SHP77 treated with DMSO at 0.1 percent for 48 hours (cell line): ENCODE results near the gene AGPAT2.
"Not testable (repeated sequence)": the region's sequence is repeated elsewhere in the genome, so short reads cannot be mapped to it uniquely, and the experiment has no call there.

Experiments
- DNase-seq: peaks from one replicate; lab custom pipeline; 2025; lab: John Stamatoyannopoulos, UW

Gene AGPAT2

DNA sequence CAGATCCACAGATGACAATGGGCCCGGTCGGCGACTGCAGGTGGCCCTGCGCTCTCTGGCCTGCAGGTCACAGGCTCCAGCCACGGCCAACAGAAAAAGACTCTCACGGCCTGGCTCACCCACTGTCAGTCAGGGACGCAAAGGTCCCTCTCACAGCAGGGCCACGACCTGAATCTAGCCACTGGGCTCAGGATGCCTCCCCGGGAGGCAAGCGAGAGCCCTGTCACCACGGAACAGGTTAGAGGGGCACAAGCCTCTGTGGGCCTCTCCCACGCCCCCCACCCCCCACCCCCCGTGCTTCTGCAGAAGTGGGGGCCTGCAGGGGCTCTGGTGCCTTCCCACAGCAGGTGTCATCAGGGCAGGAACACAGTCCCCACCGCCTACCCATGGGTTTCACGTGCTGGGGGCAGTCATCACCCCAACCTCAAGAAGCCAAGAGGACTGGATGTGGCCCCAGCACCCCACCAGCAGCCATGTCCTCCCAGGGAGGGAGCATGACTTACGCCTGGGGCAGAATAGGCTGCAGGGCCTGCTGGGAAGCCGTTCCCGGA lies 41.8 kb downstream of the AGPAT2 start:
- DNase-seq = no peak

DNA sequence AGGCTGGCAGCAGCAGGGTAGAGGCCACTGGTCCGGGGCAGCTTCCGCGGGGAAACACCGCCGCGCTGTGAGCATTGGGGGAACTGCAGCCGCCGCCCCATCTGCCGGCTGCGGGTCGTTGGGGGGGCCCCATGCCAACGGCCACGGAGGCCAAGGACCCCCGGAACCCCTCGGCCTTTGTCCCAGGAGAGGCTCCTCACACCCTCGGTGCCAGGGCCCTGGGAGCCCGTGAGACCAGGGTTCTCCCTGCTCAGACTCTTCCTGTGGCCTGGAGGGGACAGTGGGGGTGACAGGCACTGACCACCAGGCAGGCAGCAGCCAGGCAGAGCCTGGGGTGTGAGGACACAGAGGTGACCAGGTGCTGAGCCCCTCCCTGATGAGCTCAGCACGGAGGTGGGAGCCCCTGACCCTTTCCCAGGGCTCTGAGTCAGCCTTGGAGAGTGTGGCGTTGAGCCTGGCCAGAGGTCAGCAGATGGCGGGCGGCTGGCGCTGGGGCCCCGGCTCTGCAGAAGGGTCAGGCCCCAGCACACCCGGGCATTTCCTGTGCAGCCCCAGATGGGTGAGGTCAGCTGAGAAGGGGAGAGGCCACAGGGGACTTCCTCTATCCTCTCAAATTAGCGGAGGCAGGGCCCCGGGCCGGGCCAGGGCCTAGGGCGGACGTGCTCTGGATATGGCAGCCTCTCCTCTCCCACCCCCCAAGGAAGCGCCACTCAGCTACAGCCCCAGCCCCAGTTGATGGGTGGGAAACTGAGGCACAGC lies 42.5 kb downstream of the AGPAT2 start:
- no peak for DNase-seq

DNA sequence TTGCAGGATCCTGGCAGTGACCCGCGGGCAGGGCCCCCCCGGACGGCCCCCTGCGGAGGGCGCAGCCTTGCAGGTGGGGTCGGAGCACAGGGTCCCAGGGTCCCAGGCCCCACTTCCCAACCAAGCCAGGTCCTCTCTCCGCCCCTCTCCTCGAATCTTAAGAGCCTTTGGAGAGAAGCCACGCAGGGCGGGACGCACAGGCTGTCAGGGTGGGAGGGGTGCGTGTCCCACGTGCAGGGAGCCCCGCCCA lies 43.0 kb downstream of the AGPAT2 start:
- no peak for DNase-seq

DNA sequence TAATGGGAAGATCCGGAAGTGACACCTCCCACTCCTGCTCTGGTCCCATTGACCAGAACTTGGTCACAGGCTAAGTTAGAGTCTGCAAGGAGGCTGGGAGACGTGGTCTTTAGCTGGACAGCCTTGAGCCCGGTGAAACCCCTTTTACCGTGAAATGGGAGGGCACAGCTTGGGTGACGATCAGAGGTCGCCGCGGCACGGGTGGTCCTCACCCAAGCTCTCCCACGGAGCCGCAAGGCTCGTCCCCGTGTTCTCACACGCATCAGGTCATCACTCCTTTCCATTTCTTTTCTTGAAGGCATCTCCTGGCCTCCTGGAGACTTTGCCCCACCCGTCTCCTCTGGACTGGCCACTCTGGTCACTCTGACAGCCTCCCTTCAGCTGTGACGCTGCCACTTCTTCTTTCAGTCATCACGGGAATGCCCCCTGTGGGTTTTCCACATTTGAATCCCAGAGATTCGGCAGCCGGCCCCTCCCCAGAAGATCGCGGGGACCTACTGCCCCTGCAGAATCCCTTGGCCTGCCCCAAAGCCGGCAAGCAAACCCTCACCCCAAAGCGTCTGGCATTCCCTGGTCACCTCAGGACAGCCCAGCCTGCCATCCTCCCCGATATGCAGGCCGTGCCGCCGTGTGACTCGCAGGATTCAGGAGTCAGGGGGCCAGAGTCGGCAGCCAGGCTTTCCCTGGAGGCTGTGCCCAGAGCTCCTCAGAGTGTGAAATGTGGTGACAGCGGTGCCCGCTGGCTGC lies 43.5 kb downstream of the AGPAT2 start:
- no peak for DNase-seq

DNA sequence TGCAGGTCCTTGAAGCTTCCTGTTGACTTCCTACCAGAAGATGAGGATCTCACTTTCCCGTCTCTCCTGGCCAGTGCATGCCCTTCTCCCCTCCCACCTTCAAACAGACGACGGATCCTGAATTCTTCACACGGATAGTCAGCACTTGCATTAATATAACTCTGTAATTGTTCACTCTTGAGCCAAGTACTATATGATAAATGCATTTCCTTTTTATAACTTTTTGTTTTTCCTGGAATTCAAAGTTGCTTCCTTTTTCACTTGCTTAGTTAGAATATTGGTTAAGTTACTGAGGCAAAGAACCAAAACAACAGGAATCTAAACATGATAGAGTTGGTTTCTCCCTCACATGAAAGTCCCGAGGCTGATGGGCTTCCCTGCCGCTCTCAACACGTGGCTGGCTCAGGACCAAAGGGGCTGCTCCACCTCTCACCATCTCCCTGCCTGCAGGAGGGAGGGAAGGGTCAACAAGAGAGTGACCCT lies 44.8 kb downstream of the AGPAT2 start:
- DNase-seq = no peak

DNA sequence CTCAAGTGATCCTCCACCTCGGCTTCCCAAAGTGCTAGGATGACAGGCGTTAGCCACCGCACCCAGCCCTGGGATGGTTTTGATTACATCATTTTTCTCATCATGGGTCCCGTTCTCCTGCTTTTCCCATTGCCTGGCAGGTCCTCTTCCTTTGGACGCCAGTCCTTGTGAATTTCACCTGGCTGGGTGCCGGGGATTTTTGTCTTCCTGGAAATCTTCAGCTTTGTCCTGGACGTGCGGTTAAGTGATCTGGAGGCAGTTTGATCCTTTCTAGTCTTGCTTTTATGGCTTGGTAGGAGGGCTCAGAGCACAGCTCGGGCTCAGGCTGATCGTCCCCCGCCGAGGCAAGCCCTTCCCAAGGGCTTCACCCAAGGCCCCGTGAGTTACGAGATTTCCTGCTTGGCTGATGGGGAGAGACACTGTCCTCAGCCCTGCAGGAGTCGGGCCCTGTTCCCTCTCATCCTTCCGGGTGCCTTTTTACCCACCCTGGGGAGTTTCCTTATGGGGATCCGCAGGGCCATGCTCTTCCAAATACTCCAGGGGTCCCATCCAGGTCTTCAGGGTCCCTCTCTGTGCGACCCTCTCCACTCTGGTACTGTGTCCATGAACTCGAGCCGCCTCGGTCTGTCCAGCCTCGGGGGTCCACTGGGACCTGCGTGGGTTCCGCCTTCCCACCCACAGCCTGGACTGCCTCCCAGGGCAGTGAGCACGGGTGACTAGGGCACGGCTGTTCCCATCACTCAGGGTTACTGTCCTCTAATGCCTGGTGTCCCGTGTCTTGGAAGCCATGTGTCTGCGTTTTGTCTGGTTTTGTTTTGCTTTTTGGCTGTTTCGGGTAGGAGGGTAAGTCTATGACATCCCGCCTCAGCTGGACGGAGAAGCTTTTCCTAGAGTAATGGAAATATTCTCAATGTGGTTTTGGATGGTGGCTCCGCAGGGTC lies 46.8 kb downstream of the AGPAT2 start:
- no peak for DNase-seq

DNA sequence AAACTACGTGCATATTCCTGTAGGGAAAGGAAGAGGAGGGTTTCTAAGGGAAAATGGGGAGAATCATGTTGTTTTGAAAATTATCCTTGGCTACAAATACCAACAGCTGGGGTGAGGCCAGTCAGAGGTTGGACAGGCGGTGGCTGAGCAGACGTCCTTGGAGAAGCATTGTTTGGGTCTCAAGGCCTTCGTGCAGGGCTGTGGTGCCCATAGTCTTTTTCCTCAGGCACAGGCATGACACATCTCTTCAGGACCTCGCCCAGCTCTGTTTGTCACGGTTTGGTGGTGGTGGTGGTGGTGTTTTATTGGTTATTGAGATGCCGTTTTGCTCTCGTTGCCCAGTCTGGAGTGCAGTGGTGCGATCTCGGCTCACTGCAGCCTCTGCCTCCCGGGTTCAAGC lies 52.4 kb downstream of the AGPAT2 start:
- DNase-seq = no peak

DNA sequence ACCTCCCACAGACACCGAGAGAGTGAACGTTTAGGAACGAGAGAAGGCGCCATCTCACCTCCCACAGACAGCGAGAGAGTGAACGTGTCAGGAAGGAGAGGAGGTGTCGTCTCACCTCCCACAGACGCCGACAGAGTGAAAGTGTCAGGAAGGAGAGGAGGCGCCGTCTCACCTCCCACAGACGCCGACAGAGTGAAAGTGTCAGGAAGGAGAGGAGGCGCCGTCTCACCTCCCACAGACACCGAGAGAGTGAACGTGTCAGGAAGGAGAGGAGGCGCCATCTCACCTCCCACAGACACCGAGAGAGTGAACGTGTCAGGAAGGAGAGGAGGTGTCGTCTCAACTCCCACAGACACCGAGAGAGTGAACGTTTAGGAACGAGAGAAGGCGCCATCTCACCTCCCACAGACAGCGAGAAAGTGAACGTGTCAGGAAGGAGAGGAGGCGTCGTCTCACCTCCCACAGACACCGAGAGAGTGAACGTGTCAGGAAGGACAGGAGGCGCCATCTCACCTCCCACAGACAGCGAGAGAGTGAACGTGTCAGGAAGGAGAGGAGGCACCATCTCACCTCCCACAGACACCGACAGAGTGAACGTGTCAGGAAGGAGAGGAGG lies 54.7 kb downstream of the AGPAT2 start:
- DNase-seq = not testable (repeated sequence)

DNA sequence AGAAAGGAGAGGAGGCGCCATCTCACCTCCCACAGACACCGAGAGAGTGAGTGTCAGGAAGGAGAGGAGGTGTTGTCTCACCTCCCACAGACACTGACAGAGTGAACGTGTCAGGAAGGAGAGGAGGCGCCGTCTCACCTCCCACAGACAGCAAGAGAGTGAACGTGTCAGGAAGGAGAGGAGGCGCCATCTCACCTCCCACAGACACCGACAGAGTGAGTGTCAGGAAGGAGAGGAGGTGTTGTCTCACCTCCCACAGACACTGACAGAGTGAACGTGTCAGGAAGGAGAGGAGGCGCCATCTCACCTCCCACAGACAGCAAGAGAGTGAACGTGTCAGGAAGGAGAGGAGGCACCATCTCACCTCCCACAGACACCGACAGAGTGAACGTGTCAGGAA lies 55.2 kb downstream of the AGPAT2 start:
- not testable (repeated sequence) for DNase-seq

DNA sequence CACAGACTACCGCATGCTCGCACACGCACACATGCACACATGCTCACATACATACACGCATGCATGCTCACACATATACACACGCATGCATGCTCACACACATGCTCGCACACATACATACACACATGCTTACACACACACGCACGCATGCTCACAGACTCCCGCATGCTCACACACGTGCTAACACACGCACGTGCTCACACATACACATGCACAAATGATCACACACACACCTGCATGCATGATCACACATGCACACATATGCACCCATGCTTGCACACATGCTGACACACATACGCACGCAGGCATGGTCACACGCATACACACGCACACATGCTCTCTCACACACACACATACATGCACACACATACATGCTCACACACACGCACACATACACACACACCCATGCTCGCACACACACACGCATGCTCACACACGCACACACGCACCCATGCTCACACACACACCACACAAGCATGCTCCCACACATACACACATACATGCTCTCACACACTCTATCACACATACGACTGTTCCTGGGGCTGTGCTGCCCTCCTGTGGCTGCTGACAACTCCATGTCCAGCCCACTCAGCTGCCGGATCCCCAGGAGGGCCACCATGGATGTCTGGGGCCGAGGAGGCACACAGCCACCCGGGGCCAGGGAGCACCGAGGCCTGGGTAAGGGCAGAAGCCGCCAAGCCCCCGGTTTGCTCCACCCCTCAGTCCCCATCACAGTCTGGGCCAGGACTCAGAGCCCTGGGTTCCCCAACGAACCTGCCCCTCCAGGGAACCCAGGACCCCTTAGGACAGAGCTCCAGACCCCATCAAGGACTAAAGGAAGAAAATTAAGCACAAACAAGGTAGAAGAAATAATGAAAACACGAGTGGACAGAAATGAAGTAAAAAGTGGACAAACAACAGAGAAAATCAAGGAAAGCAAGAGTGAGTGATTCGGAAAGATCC lies 55.9 kb downstream of the AGPAT2 start:
- no peak for DNase-seq

DNA sequence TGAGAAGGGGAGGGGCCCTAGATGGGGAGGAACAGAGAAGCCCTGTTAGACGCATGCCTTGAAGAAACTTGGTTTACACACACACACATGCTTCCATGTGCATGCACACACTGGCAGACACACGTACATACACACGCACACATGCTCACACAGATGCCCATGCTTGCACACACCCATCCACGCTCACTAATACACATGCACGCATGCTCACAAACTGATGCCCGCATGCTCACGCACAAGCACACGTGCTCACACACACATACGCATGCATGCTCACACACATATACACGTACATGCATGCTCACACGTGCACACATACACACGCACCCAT lies 56.6 kb downstream of the AGPAT2 start:
- no peak for DNase-seq

DNA sequence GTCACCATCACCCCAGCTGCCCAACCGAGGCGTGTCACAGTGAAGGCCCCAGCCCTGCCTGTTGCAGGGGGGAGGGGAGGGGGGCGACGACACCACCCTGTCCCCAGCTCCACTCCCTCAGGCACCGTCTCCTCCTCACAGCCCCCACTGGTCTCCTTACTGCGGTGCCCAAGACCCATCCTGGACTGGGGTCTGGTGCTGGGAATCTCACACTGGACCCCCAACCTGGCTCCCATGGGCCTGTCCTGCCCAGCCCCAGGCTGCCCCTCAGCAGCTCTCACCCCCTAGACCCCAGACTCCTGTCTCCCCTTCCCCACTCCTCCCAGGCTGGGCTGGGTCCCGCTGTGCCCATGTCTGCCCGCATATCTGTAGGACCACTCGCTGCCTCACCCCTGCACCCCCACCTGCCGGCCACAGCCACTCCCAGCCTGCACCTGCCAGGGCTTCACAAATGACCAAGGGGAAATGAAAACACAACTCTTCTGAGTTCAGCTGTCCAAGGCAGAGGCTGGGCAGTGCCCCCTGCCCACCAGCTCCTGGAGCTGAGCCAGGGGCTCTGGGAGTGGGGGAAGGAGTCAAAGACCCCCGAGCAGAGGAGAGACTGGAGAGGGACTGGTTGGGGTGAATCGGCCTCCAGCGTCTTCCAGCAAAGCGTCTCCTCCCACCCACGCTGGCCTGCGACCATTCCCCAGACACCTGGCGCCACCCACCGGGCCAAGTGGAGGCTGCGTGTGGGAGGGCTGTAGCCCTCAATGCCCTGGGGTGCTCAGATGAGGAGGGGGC lies 57.2 kb downstream of the AGPAT2 start:
- DNase-seq = no peak

DNA sequence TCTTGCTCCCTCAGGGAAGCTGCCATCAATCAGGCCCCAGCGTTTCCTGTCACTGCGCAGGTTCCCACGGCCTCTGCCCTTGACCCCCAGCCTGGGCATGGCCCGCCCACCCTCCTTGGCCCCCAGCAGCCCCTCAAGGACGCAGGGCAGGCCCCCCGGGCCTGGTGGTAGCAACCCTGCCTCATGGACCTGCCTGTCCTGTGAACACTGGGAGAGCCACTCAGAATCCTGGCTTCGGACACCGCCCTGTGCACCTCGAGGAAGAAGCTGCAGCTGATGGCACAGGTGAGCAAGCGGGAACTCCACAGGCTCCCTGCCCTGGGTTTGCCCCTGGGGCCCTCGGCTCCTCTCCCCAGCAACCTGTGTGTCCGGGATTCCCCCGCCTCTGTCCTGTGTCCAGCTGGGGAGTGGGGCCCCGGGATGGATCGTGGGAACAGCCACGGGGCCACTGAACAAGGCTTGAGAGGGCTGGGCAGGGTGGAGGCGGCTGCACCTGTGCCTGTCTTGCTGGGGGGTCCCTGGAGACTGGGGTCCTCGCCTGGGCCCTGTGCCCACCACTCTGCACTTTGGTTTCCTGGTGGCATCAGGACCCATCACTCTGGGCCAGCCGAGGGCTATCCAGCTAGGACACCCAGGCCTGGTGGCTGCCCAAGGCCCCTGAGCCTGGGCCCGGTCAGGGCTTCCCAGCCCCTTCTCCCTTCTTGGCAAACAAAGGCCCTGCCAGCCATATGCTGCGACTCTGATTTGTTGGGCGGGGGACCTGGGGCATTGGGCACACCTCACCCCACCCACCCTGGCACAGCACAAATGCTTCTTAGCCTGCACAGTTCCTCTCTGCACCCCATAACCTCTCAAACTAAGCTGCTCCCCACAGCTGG lies 58.0 kb downstream of the AGPAT2 start:
- DNase-seq = no peak

DNA sequence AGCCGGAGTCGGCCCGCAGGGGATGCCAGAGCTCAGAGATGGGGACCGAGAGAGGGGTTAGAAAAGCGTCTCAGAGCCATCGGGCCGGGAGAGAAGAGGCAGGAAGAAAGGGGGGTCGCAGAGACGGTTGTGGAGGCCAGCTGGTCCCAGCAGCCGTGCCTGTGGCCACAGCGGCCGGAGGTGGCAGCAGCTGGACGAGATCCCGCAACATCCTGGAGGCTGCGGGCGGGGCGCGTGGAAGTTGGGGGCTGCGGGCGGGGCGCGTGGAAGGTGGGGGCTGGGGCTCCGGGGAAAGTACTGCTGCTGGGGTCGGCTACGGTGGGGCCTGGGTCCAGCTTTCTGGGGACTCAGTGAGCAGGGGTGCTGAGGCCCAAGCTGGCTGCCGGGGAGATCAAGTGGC lies 59.0 kb downstream of the AGPAT2 start:
- DNase-seq = no peak

DNA sequence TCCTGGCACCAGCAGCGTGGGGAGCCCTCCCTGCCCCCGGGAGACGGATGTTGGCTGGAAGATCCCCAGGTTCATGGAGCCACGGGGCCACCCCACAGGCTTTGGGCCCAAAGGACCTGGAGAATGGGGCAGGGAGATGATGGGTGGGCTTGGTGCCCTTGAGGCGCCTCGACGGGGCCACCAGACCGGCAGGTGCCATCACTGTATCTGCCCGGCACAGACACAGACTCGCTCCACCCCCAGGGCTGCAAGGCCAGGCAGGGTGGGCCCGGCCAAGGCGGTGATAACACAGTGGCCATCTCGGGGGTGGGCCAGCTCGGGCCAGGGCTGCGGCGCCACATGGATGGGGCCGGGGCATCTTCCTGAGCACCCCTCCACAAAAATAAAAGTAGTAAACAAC lies 59.6 kb downstream of the AGPAT2 start:
- DNase-seq = no peak

DNA sequence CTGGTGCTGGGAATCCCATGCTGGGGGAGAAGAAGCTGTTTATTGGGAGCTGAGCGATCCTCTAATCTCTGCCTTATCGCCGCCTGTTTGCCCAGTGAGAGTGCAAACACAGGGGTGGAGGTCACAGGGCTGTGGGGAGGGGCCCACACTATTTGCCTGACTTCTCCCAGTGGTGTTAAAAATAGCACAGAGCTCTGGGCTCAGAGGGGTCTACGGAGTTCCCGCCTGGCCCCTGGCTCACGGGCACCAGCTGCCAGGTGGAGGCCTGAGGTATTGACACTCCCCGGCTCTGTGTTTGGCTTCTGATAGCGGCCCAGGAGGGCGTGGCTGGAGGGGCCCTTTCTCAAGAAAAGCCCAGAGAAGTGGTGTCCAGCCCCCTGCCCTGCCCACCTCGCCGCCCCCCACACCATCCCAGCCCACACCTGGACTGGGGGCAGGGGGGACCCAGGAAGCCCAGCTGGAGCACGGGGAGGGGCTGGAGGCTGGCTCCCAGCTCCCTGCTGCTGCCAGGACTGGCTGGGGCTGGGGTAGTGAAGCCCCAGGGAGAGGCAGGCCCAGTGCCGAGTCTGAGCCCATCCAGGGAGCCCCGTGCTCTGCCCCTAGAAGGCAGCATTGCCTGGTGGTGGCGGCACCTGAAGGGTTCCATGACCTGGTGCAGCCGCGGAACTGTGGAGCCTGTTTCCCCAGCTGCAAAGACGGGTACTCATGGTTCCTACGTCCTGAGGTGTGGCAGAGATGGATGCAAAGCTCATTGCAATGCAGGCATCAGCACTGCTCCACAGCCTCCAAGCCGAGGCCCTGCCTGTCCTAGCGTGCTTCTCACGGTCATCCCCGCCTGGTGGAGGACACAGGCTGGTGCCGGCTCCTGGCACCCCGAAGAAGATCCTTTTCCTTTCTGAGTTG lies 60.3 kb downstream of the AGPAT2 start:
- peak; percentile 50 for DNase-seq

DNA sequence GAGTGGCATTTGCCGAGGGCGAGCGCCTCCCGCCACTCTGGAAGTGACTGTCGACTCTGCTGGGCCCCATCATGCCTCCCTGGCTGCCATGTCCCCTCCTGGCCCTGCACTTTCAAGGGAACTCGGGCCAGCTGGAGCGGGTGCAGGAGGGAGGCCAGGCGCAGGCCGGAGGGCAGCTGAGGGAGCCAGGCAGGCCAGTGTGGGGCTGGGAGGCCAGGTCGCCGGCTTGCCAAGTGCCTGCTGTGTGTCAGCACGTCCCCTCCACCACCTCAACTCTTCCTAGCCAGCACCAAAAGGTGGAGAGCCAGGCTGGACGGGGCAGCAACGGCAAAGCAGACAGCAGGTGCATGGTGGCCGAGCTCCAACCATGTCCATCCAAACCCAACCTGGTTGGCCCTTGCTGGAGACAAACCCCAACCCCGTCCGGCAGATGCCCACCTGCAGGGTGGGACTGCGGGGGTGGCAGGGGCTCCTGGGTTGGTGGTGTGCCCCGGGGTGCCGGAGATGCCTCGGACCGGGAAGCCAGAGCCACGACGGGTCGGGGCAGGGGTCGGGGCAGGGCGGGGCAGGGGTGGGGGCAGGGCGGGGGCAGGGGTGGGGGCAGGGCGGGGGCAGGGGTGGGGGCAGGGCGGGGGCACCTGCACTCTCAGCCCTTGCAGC lies 61.1 kb downstream of the AGPAT2 start:
- DNase-seq = no peak
